ENCODE results near the gene MYL9.
"Not testable (repeated sequence)": the region's sequence is repeated elsewhere in the genome, so short reads cannot be mapped to it uniquely, and the experiment has no call there.

Gene MYL9

GRCh38 chr20:36541227-36541767 lies at the start of gene MYL9:
Gene MYL9, plus strand, starts transcription at chr20:36541519. Its CDS starts 3,366 bp downstream, at chr20:36544885.
- no peak for DNase-seq (ENCODE audit: low spot score)

- DNase-seq (ENCODE audit: low spot score): no peak
Observed at GRCh38 chr20:36491901-36492617, 49.3 kb upstream of the MYL9 start.

GRCh38 chr20:36493051-36493800 lies 48.1 kb upstream of the MYL9 start:
- DNase-seq (ENCODE audit: low spot score): peak; percentile 38

GRCh38 chr20:36493801-36494114 lies 47.6 kb upstream of the MYL9 start:
- peak; percentile 53 for DNase-seq (ENCODE audit: low spot score)

GRCh38 chr20:36496707-36497669 lies 44.3 kb upstream of the MYL9 start:
- no peak for DNase-seq (ENCODE audit: low spot score)

- DNase-seq (ENCODE audit: low spot score): no peak
Observed at GRCh38 chr20:36497856-36498255, 43.5 kb upstream of the MYL9 start.

- no peak for DNase-seq (ENCODE audit: low spot score)
Observed at GRCh38 chr20:36498386-36499179, 42.7 kb upstream of the MYL9 start.

- no peak for DNase-seq (ENCODE audit: low spot score)
Observed at GRCh38 chr20:36499211-36499610, 42.1 kb upstream of the MYL9 start.

- no peak for DNase-seq (ENCODE audit: low spot score)
Observed at GRCh38 chr20:36499723-36500501, 41.4 kb upstream of the MYL9 start.

GRCh38 chr20:36501367-36502006 lies 39.8 kb upstream of the MYL9 start:
- DNase-seq (ENCODE audit: low spot score): no peak

- DNase-seq (ENCODE audit: low spot score): no peak
Observed at GRCh38 chr20:36504295-36504694, 37.0 kb upstream of the MYL9 start.

- DNase-seq (ENCODE audit: low spot score): no peak
Observed at GRCh38 chr20:36506253-36506652, 35.1 kb upstream of the MYL9 start.

GRCh38 chr20:36507746-36508145 lies 33.6 kb upstream of the MYL9 start:
- DNase-seq (ENCODE audit: low spot score): no peak

GRCh38 chr20:36519012-36519719 lies 22.2 kb upstream of the MYL9 start:
- DNase-seq (ENCODE audit: low spot score): no peak

GRCh38 chr20:36519944-36520343 lies 21.4 kb upstream of the MYL9 start:
- DNase-seq (ENCODE audit: low spot score): no peak

GRCh38 chr20:36521526-36521925 lies 19.8 kb upstream of the MYL9 start:
- no peak for DNase-seq (ENCODE audit: low spot score)

- DNase-seq (ENCODE audit: low spot score): not testable (repeated sequence)
Observed at GRCh38 chr20:36522412-36522811, 18.9 kb upstream of the MYL9 start.

GRCh38 chr20:36523341-36523740 lies 18.0 kb upstream of the MYL9 start:
- no peak for DNase-seq (ENCODE audit: low spot score)

- DNase-seq (ENCODE audit: low spot score): no peak
Observed at GRCh38 chr20:36525620-36526365, 15.5 kb upstream of the MYL9 start.

Data from cerebellar cortex (tissue), 1 donor.